ENCODE measurements around the gene IL17REL.

- no peak for TF ChIP-seq CTCF (IDR thresholded peaks at IDR 0.05; ENCODE audit: low read length)
- no peak for TF ChIP-seq EZH2 (IDR thresholded peaks at IDR 0.05; ENCODE audit: borderline replicate concordance, low read length)
Measured at GRCh38 chr22:49971232-49972162, 41.1 kb downstream of the IL17REL start.

Measured in OCI-LY1 (cell line).